SU-DHL-6 (cell line): ENCODE results near the gene CYP2C19.

ENCODE experiments used
- CTCF ChIP-seq: fragments of 200-600 bp; sonication (generic); IDR thresholded peaks from one replicate; pipeline ENCODE4 v1.5.1; 2017; ENCODE audit warnings: antibody characterized with exemption, mild to moderate bottlenecking, low read length, moderate library complexity; ENCODE audit not compliant: insufficient read depth, poor library complexity, severe bottlenecking
- EZH2phosphoT487 ChIP-seq: fragments of 200-600 bp; sonication (generic), shearing (Covaris generic); conservative IDR thresholded peaks from 2 replicates; pipeline ENCODE4 v1.6.1; 2018; ENCODE audit warnings: mild to moderate bottlenecking, antibody characterized with exemption, low read length, moderate library complexity, mixed read lengths

GRCh38 chr10:94757916-94758315 is 4.6 kb upstream of the CYP2C19 start:
- TF ChIP-seq CTCF (no peak), EZH2phosphoT487 (no peak)
